DMS79 treated with DMSO at 0.1 percent for 48 hours (cell line): ENCODE measurements around the gene CALM3.

Experiments
- DNase-seq: peaks from one replicate; lab custom pipeline; 2025; lab: John Stamatoyannopoulos, UW

The CALM3 gene

GRCh38 chr19:46599716-46600373, 1.3 kb upstream of the CALM3 start:
- peak; percentile 35 for DNase-seq

GRCh38 chr19:46600384-46601317, 479 bp upstream of the CALM3 start:
- peak; percentile 93 for DNase-seq

GRCh38 chr19:46602392-46603194, 1.5 kb downstream of the CALM3 start:
- no peak for DNase-seq

GRCh38 chr19:46603195-46603637, 2.1 kb downstream of the CALM3 start:
- no peak for DNase-seq

GRCh38 chr19:46603752-46604231, 2.7 kb downstream of the CALM3 start:
- no peak for DNase-seq

- no peak for DNase-seq
These were observed 3.7 kb downstream of the CALM3 start for GRCh38 chr19:46604781-46605355.

GRCh38 chr19:46605356-46605821, 4.3 kb downstream of the CALM3 start:
- DNase-seq, result no peak

GRCh38 chr19:46606019-46606418, 4.9 kb downstream of the CALM3 start:
- no peak for DNase-seq

- DNase-seq, result no peak
These were observed 5.7 kb downstream of the CALM3 start for GRCh38 chr19:46606681-46607447.

GRCh38 chr19:46607448-46607841, 6.3 kb downstream of the CALM3 start:
- DNase-seq, result peak; percentile 9

- DNase-seq, result no peak
These were observed 7.0 kb downstream of the CALM3 start for GRCh38 chr19:46608178-46608577.

GRCh38 chr19:46608581-46609345, 7.6 kb downstream of the CALM3 start:
- DNase-seq, result no peak

GRCh38 chr19:46609511-46610412, 8.6 kb downstream of the CALM3 start:
- DNase-seq, result no peak

- DNase-seq, result no peak
These were observed 9.3 kb downstream of the CALM3 start for GRCh38 chr19:46610413-46610775.

GRCh38 chr19:46610851-46611770, 10.0 kb downstream of the CALM3 start:
- no peak for DNase-seq

- no peak for DNase-seq
These were observed 10.6 kb downstream of the CALM3 start for GRCh38 chr19:46611776-46612175.

GRCh38 chr19:46613525-46613924, 12.4 kb downstream of the CALM3 start:
- no peak for DNase-seq

GRCh38 chr19:46614114-46614722, 13.1 kb downstream of the CALM3 start:
- peak; percentile 48 for DNase-seq
